ENCODE data around the gene TFCP2. TPM values are rescaled to one million over a fixed set of nuclear protein-coding genes. Genes with fewer than 3 reads are reported as not detected.

The TFCP2 gene
- total and polyA plus RNA-seq, 2 of the 13 experiments (the other 11 are each of a cell fraction or from before 2014, with no cell fraction given), result 7.6 to 10.0 TPM

- Histone ChIP-seq H3K27ac (ENCODE audit: extremely low read length, insufficient read depth, low read length) (no peak overlapping the region), H2AFZ (ENCODE audit: low read length) (no peak overlapping the region), H3K36me3 (replicated peaks in 1 of 2; ENCODE audit: control insufficient read depth in 1 of 2, insufficient read depth in 2 of 2, low read length in 2 of 2) (peaks cover 3 to 4% of the 10 kb centered on the region in 2 experiments; a peak in 3 of 5 replicates), H3K9ac (ENCODE audit: insufficient read depth, low read depth, low read length) (no peak overlapping the region), H3K9me3 (ENCODE audit: low read length) (no peaks in the 10 kb centered on the region), H3K4me1 (ENCODE audit: insufficient read depth, low read length) (peaks cover 21% of the 10 kb centered on the region), H3K4me2 (ENCODE audit: low read depth, low read length) (no peak overlapping the region), H3K27me3 (ENCODE audit: control insufficient read depth in 1 of 2, insufficient read depth in 2 of 2, low read length in 2 of 2) (no peaks in the 10 kb centered on the region; a peak in 1 of 5 replicates), H3K79me2 (ENCODE audit: insufficient read depth, low read length) (peaks cover 15% of the 10 kb centered on the region), H3K4me3 (replicated peaks in 1 of 3; ENCODE audit: insufficient read depth in 1 of 3, low read depth in 2 of 3, low read length in 3 of 3) (no peak overlapping the region), H4K20me1 (ENCODE audit: insufficient read depth, low read length) (no peaks in the 10 kb centered on the region)
- ChIA-PET POLR2A (no interaction called here), CTCF (ENCODE audit: low intra/inter-chr PET ratio, low total read pairs) (no interaction called here)
- intact Hi-C loops (cut with micrococcal nuclease; ENCODE audit: unreplicated experiment), result no loop called here
- FAIRE-seq (no peak), ATAC-seq (no peak), DNase-seq (ENCODE audit: low spot score) (no peak)
- BruUV-seq (replicated peaks), result no TSS peak
- TF ChIP-seq NR2F1 (CRISPR knock-in tag; IDR thresholded peaks at IDR 0.05), result no peak
- no peak for TF ChIP-seq RARG (CRISPR knock-in tag; IDR thresholded peaks at IDR 0.05; ENCODE audit: low read depth)
- in situ Hi-C loops (cut with HindIII; ENCODE audit: extremely low pct_ligation_motif_present, low pct_unique_long_range_greater_than_20kb), result no loop called here
- WGBS (ENCODE audit: low lambda C conversion rate), result 77% methylated on average over 5 of the region's 5 CpGs
Measured at GRCh38 chr12:51077930-51078329, 95.0 kb downstream of the TFCP2 start.

GRCh38 chr12:51076236-51076930, 96.6 kb downstream of the TFCP2 start:
- 99% methylated on average over 7 of the region's 10 CpGs for WGBS (ENCODE audit: low lambda C conversion rate)
- no peak overlapping the region for H3K4me3 ChIP-seq (replicated peaks in 1 of 3; ENCODE audit: insufficient read depth in 1 of 3, low read depth in 2 of 3, low read length in 3 of 3)
- H3K27ac ChIP-seq (ENCODE audit: extremely low read length, insufficient read depth, low read length), result no peak overlapping the region
- H3K4me2 ChIP-seq (ENCODE audit: low read depth, low read length), result no peak overlapping the region
- CTCF ChIA-PET (ENCODE audit: low intra/inter-chr PET ratio, low total read pairs), result no interaction called here
- ATAC-seq (no peak), FAIRE-seq (no peak), DNase-seq (ENCODE audit: low spot score) (no peak)
- H2AFZ ChIP-seq (ENCODE audit: low read length), result no peak overlapping the region
- no peak overlapping the region for H3K9ac ChIP-seq (ENCODE audit: insufficient read depth, low read depth, low read length)
- peaks cover 1% of the 10 kb centered on the region for H3K79me2 ChIP-seq (ENCODE audit: insufficient read depth, low read length)
- peaks cover 5 to 11% of the 10 kb centered on the region in 2 experiments; a peak in 4 of 5 replicates for H3K36me3 ChIP-seq (replicated peaks in 1 of 2; ENCODE audit: control insufficient read depth in 1 of 2, insufficient read depth in 2 of 2, low read length in 2 of 2)
- no TSS peak for BruUV-seq (replicated peaks)
- H3K9me3 ChIP-seq (ENCODE audit: low read length), result no peaks in the 10 kb centered on the region
- peaks cover 8% of the 10 kb centered on the region for H3K4me1 ChIP-seq (ENCODE audit: insufficient read depth, low read length)
- intact Hi-C loops (cut with micrococcal nuclease; ENCODE audit: unreplicated experiment) (no loop called here), in situ Hi-C loops (cut with HindIII; ENCODE audit: extremely low pct_ligation_motif_present, low pct_unique_long_range_greater_than_20kb) (no loop called here)
- POLR2A ChIA-PET, result interaction anchor here (0.6 to 0.9 kb wide), 2 partner anchors 141 to 590 kb away, joined by 3 to 4 read pairs; partner anchors contain the start of gene POU6F1
- H4K20me1 ChIP-seq (ENCODE audit: insufficient read depth, low read length), result no peaks in the 10 kb centered on the region
- H3K27me3 ChIP-seq (ENCODE audit: control insufficient read depth in 1 of 2, insufficient read depth in 2 of 2, low read length in 2 of 2), result no peaks in the 10 kb centered on the region
- TF ChIP-seq TARDBP (CRISPR knock-in tag; IDR thresholded peaks at IDR 0.05), result no peak
- TF ChIP-seq ZNF672 (CRISPR knock-in tag; IDR thresholded peaks at IDR 0.05), result no peak
- no peak for TF ChIP-seq POLR2AphosphoS5 (IDR thresholded peaks at IDR 0.05; ENCODE audit: low read depth, low read length)
- TF ChIP-seq ATF6 (CRISPR knock-in tag; conservative IDR thresholded peaks at IDR 0.05), result no peak
- TF ChIP-seq ZNF275 (CRISPR knock-in tag; IDR thresholded peaks at IDR 0.05; ENCODE audit: borderline replicate concordance), result no peak
- no peak for TF ChIP-seq REST (IDR thresholded peaks at IDR 0.05; ENCODE audit: borderline replicate concordance in 1 of 2, low read depth in 1 of 2, low read length in 2 of 2)
- no peak for TF ChIP-seq PHF5A (CRISPR knock-in tag; IDR thresholded peaks at IDR 0.05; ENCODE audit: low read depth, unreplicated experiment)
- no peak for TF ChIP-seq HOXA3 (CRISPR knock-in tag; IDR thresholded peaks at IDR 0.05)
- no peak for TF ChIP-seq NFE2 (CRISPR knock-in tag; IDR thresholded peaks at IDR 0.05)

All from HepG2 (cell line).